Epithelial cell of esophagus (primary cell): ENCODE data around the gene ANKRD6.

Experiments used
- DNase-seq: peaks from one replicate; pipeline ENCODE4 v3.0.0; 2010; ENCODE audit warnings: low read depth
- H3K4me3 ChIP-seq: 2 replicates; pipeline ENCODE4 v1.5.1; 2011; ENCODE audit warnings: mild to moderate bottlenecking, low read length, control low read depth
- CTCF ChIP-seq: IDR thresholded peaks from 2 replicates; pipeline ENCODE4 v1.5.1; 2011; ENCODE audit warnings: low read depth, mild to moderate bottlenecking, low read length, control low read depth, inconsistent platforms; ENCODE audit not compliant: insufficient read depth; ENCODE audit errors: missing control alignments

ANKRD6 gene

GRCh38 chr6:89489078-89489477, 56.1 kb downstream of the ANKRD6 start:
- no peak overlapping the region for H3K4me3 ChIP-seq
- no peak for TF ChIP-seq CTCF

GRCh38 chr6:89492025-89492640, 59.2 kb downstream of the ANKRD6 start:
- no peak for TF ChIP-seq CTCF
- H3K4me3 ChIP-seq, result no peak overlapping the region
- no peak for DNase-seq

More at GRCh38 chr6:89489078-89489477, 56.1 kb downstream of the ANKRD6 start:
- DNase-seq, result no peak

DNA sequence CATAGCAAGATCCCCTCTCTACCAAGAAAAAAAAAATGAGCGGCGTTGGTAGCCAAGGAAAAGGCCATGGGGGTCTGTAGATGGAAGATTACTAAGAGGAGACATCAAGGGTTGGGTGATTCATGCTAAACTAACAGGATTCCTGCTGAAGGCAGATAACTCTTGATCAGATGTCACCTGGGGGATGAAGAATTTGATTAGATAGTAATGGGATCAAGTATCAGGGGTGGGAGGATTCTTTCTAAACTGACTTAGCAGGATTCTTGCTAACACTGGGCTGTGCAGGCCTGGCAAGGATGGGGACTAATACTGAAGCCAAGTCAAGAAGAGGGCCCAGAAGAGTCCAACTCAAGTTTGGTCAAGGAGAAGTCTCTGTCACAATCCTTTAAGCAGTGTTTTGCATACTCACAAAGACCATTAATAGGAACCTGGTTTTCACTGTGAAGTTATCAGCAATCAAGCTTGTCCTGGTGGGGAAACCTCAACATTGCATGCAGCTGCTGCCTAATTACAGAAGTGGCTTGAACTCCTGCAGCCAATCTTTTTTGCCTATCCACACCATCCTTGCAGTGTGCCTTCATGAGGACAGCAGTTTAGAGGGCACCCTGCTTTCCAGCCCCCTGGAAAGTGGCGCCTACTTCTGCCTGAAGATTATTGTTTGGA, 61.3 kb downstream of the ANKRD6 start:
- peak; percentile 24 for TF ChIP-seq CTCF
- DNase-seq, result no peak
- no peak overlapping the region for H3K4me3 ChIP-seq

GRCh38 chr6:89495961-89496535, 63.1 kb downstream of the ANKRD6 start:
- H3K4me3 ChIP-seq, result no peak overlapping the region
- DNase-seq, result no peak
- no peak for TF ChIP-seq CTCF

GRCh38 chr6:89500611-89501010, 67.7 kb downstream of the ANKRD6 start:
- TF ChIP-seq CTCF, result no peak
- no peak overlapping the region for H3K4me3 ChIP-seq
- DNase-seq, result no peak

DNA sequence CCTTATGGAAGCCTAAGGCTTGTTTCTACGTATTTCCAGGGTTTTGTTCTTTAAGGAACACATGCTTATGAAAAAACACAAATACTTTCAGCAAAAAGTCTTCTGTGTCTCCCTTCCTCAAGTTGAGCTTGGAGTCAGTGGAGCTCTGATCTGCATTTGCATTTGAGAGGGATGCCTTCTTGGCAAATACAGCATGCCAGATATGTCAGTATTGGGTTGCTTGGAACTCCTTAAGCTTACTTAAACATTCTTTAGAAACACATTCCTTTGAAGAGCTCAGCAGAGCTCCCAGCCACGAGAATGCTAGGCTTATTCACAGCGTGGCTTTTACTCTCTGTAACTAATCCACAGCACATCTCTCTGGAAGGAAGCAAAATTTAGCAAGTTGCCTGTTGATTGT, 68.3 kb downstream of the ANKRD6 start:
- H3K4me3 ChIP-seq, result no peak overlapping the region
- DNase-seq, result no peak
- no peak for TF ChIP-seq CTCF

DNA sequence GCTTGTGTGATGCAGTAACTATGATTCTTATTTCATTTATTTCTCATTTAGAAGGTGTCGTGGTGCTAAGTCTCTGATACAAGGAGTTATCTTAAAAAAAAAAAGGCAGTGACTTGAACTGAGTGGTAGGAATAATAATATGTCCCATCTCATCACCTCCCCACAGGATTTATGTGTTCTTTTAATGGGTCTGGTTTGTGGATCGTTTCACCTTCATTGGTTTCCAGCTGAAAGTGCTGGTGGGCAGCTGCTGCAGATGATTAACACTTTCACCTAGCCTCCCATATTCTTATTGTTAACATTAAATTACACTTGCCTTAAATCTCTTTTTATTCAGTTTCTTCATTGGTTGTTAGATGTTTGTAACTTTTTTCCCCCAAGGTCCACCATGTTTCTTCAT, 68.8 kb downstream of the ANKRD6 start:
- no peak for TF ChIP-seq CTCF
- no peak for DNase-seq
- no peak overlapping the region for H3K4me3 ChIP-seq
